ENCODE measurements around the gene PSMB1.
A peak's percentile ranks its signal among the peaks of the same experiment; 100 is the strongest.
"Not testable (repeated sequence)": the region's sequence is repeated elsewhere in the genome, so short reads cannot be mapped to it uniquely, and the experiment has no call there.

The PSMB1 gene

DNA sequence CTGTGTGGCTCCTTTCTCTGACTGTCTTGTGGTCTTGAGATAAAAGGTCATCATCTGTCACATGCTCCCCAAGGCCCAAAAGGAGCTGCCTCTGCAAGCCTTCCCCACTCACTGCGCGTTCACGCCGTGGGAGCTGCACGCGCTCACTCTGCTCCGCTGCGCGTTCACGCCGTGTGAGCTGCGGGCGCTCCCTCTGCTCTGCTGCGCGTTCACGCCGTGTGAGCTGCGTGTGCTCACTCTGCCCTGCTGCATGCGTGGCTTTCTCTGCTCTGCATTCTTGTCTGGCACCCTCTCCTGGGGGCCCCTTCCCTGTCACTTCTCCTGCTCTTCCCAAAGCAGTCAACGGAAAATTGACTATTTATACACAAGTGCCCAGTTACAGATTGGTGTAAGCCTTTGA, 42.5 kb downstream of the PSMB1 start:
- no peak for DNase-seq
- H3K27me3 Mint-ChIP-seq (ENCODE audit: low read depth, poor library complexity): peaks cover 1% of the 10 kb centered on the region
- H3K27ac Mint-ChIP-seq: no peak overlapping the region
- H3K36me3 Mint-ChIP-seq (ENCODE audit: low read depth): peaks cover 18% of the 10 kb centered on the region
- TF ChIP-seq, protein P1, sequence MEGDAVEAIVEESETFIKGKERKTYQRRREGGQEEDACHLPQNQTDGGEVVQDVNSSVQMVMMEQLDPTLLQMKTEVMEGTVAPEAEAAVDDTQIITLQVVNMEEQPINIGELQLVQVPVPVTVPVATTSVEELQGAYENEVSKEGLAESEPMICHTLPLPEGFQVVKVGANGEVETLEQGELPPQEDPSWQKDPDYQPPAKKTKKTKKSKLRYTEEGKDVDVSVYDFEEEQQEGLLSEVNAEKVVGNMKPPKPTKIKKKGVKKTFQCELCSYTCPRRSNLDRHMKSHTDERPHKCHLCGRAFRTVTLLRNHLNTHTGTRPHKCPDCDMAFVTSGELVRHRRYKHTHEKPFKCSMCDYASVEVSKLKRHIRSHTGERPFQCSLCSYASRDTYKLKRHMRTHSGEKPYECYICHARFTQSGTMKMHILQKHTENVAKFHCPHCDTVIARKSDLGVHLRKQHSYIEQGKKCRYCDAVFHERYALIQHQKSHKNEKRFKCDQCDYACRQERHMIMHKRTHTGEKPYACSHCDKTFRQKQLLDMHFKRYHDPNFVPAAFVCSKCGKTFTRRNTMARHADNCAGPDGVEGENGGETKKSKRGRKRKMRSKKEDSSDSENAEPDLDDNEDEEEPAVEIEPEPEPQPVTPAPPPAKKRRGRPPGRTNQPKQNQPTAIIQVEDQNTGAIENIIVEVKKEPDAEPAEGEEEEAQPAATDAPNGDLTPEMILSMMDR (IDR thresholded peaks at IDR 0.05): no peak
- H3K9me3 Mint-ChIP-seq: peaks cover 23% of the 10 kb centered on the region
- peaks cover 5% of the 10 kb centered on the region for H3K4me1 Mint-ChIP-seq
- no peak overlapping the region for H3K4me3 Mint-ChIP-seq

DNA sequence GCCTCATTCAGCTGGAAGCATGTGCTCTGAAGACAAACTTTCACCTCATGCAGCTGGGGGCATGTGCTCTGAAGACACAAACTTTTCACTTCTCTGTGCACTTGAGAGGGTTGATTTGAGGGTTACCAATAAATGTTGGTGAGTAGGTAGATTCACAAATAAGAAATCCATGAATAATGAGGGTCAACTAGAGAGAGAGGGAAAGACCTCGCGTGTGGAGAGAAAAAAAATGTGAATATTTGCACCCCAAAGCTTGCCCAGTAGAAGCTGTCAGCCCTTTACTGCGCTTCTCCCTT, 43.4 kb downstream of the PSMB1 start:
- TF ChIP-seq, protein P1 (IDR thresholded peaks at IDR 0.05): no peak
- H3K9me3 Mint-ChIP-seq: peaks cover 14% of the 10 kb centered on the region
- DNase-seq: no peak
- peaks cover 9% of the 10 kb centered on the region for H3K36me3 Mint-ChIP-seq (ENCODE audit: low read depth)
- H3K27ac Mint-ChIP-seq: peak overlapping the region; percentile 62
- peaks cover 3% of the 10 kb centered on the region for H3K27me3 Mint-ChIP-seq (ENCODE audit: low read depth, poor library complexity)
- H3K4me1 Mint-ChIP-seq: peaks cover 5% of the 10 kb centered on the region
- H3K4me3 Mint-ChIP-seq: no peak overlapping the region

DNA sequence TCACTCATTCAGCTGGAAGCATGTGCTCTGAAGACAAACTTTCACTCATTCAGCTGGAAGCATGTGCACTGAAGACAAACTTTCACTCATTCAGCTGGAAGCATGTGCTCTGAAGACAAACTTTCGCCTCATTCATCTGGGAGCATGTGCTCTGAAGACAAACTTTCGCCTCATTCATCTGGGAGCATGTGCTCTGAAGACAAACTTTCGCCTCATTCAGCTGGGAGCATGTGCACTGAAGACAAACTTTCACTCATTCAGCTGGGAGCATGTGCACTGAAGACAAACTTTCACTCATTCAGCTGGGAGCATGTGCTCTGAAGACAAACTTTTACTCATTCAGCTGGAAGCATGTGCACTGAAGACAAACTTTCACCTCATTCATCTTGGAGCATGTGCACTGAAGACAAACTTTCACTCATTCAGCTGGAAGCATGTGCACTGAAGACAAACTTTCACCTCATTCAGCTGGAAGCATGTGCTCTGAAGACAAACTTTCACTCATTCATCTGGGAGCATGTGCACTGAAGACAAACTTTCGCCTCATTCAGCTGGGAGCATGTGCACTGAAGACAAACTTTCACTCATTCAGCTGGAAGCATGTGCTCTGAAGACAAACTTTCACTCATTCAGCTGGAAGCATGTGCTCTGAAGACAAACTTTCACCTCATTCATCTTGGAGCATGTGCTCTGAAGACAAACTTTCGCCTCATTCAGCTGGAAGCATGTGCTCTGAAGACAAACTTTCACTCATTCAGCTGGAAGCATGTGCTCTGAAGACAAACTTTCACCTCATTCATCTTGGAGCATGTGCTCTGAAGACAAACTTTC, 44.0 kb downstream of the PSMB1 start:
- H3K27ac Mint-ChIP-seq; H3K27me3 Mint-ChIP-seq (ENCODE audit: low read depth, poor library complexity); H3K36me3 Mint-ChIP-seq (ENCODE audit: low read depth); DNase-seq; H3K4me3 Mint-ChIP-seq; H3K4me1 Mint-ChIP-seq: not testable (repeated sequence)
- peaks cover 10% of the 10 kb centered on the region for H3K9me3 Mint-ChIP-seq

DNA sequence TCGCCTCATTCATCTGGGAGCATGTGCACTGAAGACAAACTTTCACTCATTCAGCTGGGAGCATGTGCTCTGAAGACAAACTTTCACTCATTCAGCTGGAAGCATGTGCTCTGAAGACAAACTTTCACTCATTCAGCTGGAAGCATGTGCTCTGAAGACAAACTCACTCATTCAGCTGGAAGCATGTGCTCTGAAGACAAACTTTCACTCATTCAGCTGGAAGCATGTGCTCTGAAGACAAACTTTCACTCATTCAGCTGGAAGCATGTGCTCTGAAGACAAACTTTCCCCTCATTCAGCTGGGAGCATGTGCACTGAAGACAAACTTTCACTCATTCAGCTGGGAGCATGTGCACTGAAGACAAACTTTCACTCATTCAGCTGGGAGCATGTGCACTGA, 44.8 kb downstream of the PSMB1 start:
- H3K4me1 Mint-ChIP-seq; H3K27ac Mint-ChIP-seq; DNase-seq; H3K4me3 Mint-ChIP-seq; H3K27me3 Mint-ChIP-seq (ENCODE audit: low read depth, poor library complexity); H3K9me3 Mint-ChIP-seq; H3K36me3 Mint-ChIP-seq (ENCODE audit: low read depth): not testable (repeated sequence)

DNA sequence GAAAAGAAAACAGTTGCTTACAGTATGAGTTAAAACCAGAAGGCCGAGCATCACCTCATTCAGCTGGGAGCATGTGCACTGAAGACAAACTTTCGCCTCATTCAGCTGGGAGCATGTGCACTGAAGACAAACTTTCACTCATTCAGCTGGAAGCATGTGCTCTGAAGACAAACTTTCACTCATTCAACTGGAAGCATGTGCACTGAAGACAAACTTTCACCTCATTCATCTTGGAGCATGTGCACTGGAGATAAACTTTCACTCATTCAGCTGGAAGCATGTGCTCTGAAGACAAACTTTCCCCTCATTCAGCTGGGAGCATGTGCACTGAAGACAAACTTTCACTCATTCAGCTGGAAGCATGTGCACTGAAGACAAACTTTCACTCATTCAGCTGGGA, 45.4 kb downstream of the PSMB1 start:
- not testable (repeated sequence) for H3K27ac Mint-ChIP-seq; DNase-seq; H3K4me1 Mint-ChIP-seq; H3K9me3 Mint-ChIP-seq; H3K36me3 Mint-ChIP-seq (ENCODE audit: low read depth); H3K4me3 Mint-ChIP-seq; H3K27me3 Mint-ChIP-seq (ENCODE audit: low read depth, poor library complexity)

DNA sequence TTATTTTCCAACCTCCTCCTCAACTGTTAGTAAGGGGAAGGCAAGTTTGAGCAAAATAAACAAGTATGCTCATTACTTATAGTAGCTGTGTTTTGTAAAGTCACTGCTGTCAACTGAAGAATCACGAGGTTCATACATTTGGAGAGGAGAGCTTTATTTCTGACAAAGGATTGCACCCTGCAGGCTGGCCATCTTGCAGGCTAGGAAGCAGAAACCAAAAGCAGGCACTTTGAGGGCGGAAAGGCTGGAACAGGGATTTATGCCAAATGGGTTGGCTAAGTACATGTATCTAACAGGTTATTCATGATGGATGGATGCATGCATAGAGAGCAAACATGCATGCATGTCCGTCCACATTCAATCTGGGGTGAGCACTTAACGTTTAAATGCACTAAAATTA, 46.7 kb downstream of the PSMB1 start:
- Mint-ChIP-seq H3K4me1 (peaks cover 10% of the 10 kb centered on the region), H3K4me3 (no peak overlapping the region)

DNA sequence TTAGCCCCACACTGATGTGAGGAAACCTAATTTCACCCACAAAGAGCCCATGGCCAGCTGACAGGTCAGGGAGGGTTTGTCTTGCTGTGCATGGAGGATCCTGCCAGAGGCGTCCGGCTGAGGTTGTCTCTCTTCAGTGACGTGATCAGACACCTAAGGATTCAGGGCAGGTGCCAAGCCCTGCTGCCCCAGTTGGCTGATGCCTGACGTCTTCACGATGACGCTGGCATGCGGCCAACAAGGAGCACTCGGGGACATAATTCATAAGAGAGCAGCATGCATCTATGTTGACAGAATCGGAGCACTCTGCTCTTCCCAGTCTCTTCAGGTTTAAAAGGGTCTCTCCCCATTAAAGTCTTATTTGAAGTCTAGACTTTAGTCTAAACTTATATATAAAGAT, 47.8 kb downstream of the PSMB1 start:
- Mint-ChIP-seq H3K36me3 (ENCODE audit: low read depth) (peaks cover 18% of the 10 kb centered on the region), H3K27ac (no peak overlapping the region), H3K4me1 (peaks cover 5% of the 10 kb centered on the region), H3K4me3 (no peak overlapping the region), H3K9me3 (peaks cover 32% of the 10 kb centered on the region), H3K27me3 (ENCODE audit: low read depth, poor library complexity) (peaks cover 6% of the 10 kb centered on the region)
- TF ChIP-seq, protein P1 (IDR thresholded peaks at IDR 0.05): no peak
- no peak for DNase-seq

More for the DNA sequence above, 46.7 kb downstream of the PSMB1 start:
- TF ChIP-seq, protein P1 (IDR thresholded peaks at IDR 0.05): no peak
- H3K36me3 Mint-ChIP-seq (ENCODE audit: low read depth): peaks cover 15% of the 10 kb centered on the region
- no peak overlapping the region for H3K27ac Mint-ChIP-seq
- DNase-seq: no peak
- peaks cover 21% of the 10 kb centered on the region for H3K9me3 Mint-ChIP-seq
- peaks cover 6% of the 10 kb centered on the region for H3K27me3 Mint-ChIP-seq (ENCODE audit: low read depth, poor library complexity)

All from nephron progenitor cell (in vitro differentiated cells).